Activated CD4-positive, alpha-beta T cell treated with anti-CD3 and anti-CD28 coated beads, Interleukin-2, amount 50 U/mL, for 1 hour (primary cell): Measurements from ENCODE around the gene BMP6.

Experiments used
- DNase-seq: peaks from one replicate; pipeline ENCODE4 v3.0.0-alpha.2; 2020

The BMP6 gene

GRCh38 chr6:7747901-7748504, 22.1 kb downstream of the BMP6 start:
- no peak for DNase-seq

- DNase-seq: no peak
These were observed 23.6 kb downstream of the BMP6 start for GRCh38 chr6:7749478-7749877.

- DNase-seq: no peak
These were observed 24.3 kb downstream of the BMP6 start for GRCh38 chr6:7750197-7750596.

GRCh38 chr6:7758456-7758855, 32.6 kb downstream of the BMP6 start:
- no peak for DNase-seq

GRCh38 chr6:7759320-7759719, 33.4 kb downstream of the BMP6 start:
- DNase-seq: no peak

- no peak for DNase-seq
These were observed 35.2 kb downstream of the BMP6 start for GRCh38 chr6:7761051-7761450.

GRCh38 chr6:7762760-7763159, 36.9 kb downstream of the BMP6 start:
- no peak for DNase-seq

GRCh38 chr6:7763881-7764280, 38.0 kb downstream of the BMP6 start:
- no peak for DNase-seq

GRCh38 chr6:7765575-7766325, 39.9 kb downstream of the BMP6 start:
- DNase-seq: no peak

- no peak for DNase-seq
These were observed 43.8 kb downstream of the BMP6 start for GRCh38 chr6:7769702-7770101.

- DNase-seq: no peak
These were observed 44.2 kb downstream of the BMP6 start for GRCh38 chr6:7770111-7770510.

GRCh38 chr6:7770601-7771000, 44.7 kb downstream of the BMP6 start:
- no peak for DNase-seq

- DNase-seq: no peak
These were observed 47.4 kb downstream of the BMP6 start for GRCh38 chr6:7773322-7773721.

GRCh38 chr6:7773914-7774313, 48.0 kb downstream of the BMP6 start:
- no peak for DNase-seq

GRCh38 chr6:7776509-7776908, 50.6 kb downstream of the BMP6 start:
- DNase-seq: no peak

- DNase-seq: no peak
These were observed 51.2 kb downstream of the BMP6 start for GRCh38 chr6:7777074-7777473.

GRCh38 chr6:7781240-7781639, 55.3 kb downstream of the BMP6 start:
- DNase-seq: no peak

- DNase-seq: no peak
These were observed 58.3 kb downstream of the BMP6 start for GRCh38 chr6:7784248-7784647.

GRCh38 chr6:7784706-7785105, 58.8 kb downstream of the BMP6 start:
- DNase-seq: no peak

GRCh38 chr6:7785243-7786035, 59.5 kb downstream of the BMP6 start:
- DNase-seq: no peak

- DNase-seq: no peak
These were observed 60.3 kb downstream of the BMP6 start for GRCh38 chr6:7786214-7786661.

- no peak for DNase-seq
These were observed 61.3 kb downstream of the BMP6 start for GRCh38 chr6:7787137-7787608.

- DNase-seq: no peak
These were observed 61.8 kb downstream of the BMP6 start for GRCh38 chr6:7787731-7788130.

- no peak for DNase-seq
These were observed 68.6 kb downstream of the BMP6 start for GRCh38 chr6:7794509-7794908.
